GM12878 (cell line): ENCODE data around the gene MYO1E. TPM values are rescaled to one million over a fixed set of nuclear protein-coding genes. Genes with fewer than 3 reads are reported as not detected.

Experiments used
- ATF7 ChIP-seq: fragments of 450-650 bp; IDR thresholded peaks from 2 replicates; pipeline ENCODE4 v1.6.1; 2016; ENCODE audit warnings: low read depth, mild to moderate bottlenecking
- BHLHE40 ChIP-seq, 2 experiments: fragments of 450-650 bp in 1 of 2; IDR thresholded peaks; 2 replicates each; pipeline ENCODE4 v1.6.1; 2011 to 2017; ENCODE audit warnings: low read depth in 2 of 2, borderline replicate concordance in 1 of 2, improper control_type of control experiment in 1 of 2, low read length in 1 of 2, mild to moderate bottlenecking in 1 of 2
- CUX1 ChIP-seq: IDR thresholded peaks from 2 replicates; pipeline ENCODE4 v1.6.1; 2012; ENCODE audit warnings: improper control_type of control experiment, low read depth, low read length; ENCODE audit not compliant: insufficient replicate concordance
- EP300 ChIP-seq, 2 experiments: fragments of 150-350 bp in 1 of 2; IDR thresholded peaks; 2 replicates each; pipeline ENCODE4 v1.6.1; 2011 to 2012; ENCODE audit warnings: low read depth in 2 of 2, low read length in 2 of 2, borderline replicate concordance in 1 of 2, improper control_type of control experiment in 1 of 2, inconsistent platforms in 1 of 2; ENCODE audit not compliant: control insufficient read depth in 1 of 2
- HDAC2 ChIP-seq: fragments of 200-600 bp; sonication (generic); IDR thresholded peaks from 2 replicates; pipeline ENCODE4 v1.6.1; 2017
- IKZF2 ChIP-seq, 2 experiments: fragments of 450-650 bp; IDR thresholded peaks; 2 replicates each; pipeline ENCODE4 v1.6.1; 2017; ENCODE audit warnings: mild to moderate bottlenecking in 2 of 2, moderate library complexity in 2 of 2
- JUND ChIP-seq: IDR thresholded peaks from 2 replicates; pipeline ENCODE4 v1.6.1; 2012; ENCODE audit warnings: low read depth, mild to moderate bottlenecking, low read length, improper control_type of control experiment, moderate library complexity
- MEF2B ChIP-seq: fragments of 450-650 bp; IDR thresholded peaks from 2 replicates; pipeline ENCODE4 v1.6.1; 2018; ENCODE audit warnings: mild to moderate bottlenecking, moderate library complexity; ENCODE audit not compliant: partially characterized antibody, poor library complexity, severe bottlenecking
- MTA3 ChIP-seq: IDR thresholded peaks from 2 replicates; pipeline ENCODE4 v1.6.1; 2012; ENCODE audit warnings: low read length, inconsistent platforms, borderline replicate concordance
- NR2F1 ChIP-seq: fragments of 450-650 bp; conservative IDR thresholded peaks from 2 replicates; pipeline ENCODE4 v1.6.1; 2017; ENCODE audit warnings: mild to moderate bottlenecking
- RAD51 ChIP-seq: fragments of 450-650 bp; IDR thresholded peaks from 2 replicates; pipeline ENCODE4 v1.6.1; 2016; ENCODE audit warnings: moderate library complexity, mild to moderate bottlenecking, inconsistent platforms
- RCOR1 ChIP-seq: conservative IDR thresholded peaks from 2 replicates; pipeline ENCODE4 v1.6.1; 2012; ENCODE audit warnings: low read depth, low read length, improper control_type of control experiment
- SKIL ChIP-seq: fragments of 450-650 bp; IDR thresholded peaks from 2 replicates; pipeline ENCODE4 v1.6.1; 2017; ENCODE audit warnings: mild to moderate bottlenecking, low read depth, inconsistent platforms; ENCODE audit not compliant: poor library complexity, severe bottlenecking
- SREBF2 ChIP-seq: IDR thresholded peaks from 2 replicates; pipeline ENCODE4 v1.6.1; 2012; ENCODE audit warnings: mild to moderate bottlenecking, low read length
- TCF12 ChIP-seq: IDR thresholded peaks from 2 replicates; pipeline ENCODE4 v1.6.1; 2011; ENCODE audit warnings: low read depth, mild to moderate bottlenecking, low read length
- polyA plus RNA-seq, 11 experiments: library from polyadenylated mRNA; depleted of rRNA in 4 of 11; unstranded in 6 of 11; stranded (reverse) in 5 of 11; fragments of >200 nt; fragmentation: Nextera tagmentation in 4 of 11; fragmentation: Illumina TruSeq in 1 of 11; extraction: Ambion mirVana in 4 of 11; extraction: Trizol in 1 of 11; gene quantifications; 1 replicate in 1 of 11; 2 replicates in 10 of 11; pipeline versions ENCODE4 v1.2.1 to v1.2.3, GENCODE V29; 2011 to 2016; ENCODE audit warnings: inconsistent platforms in 2 of 11, missing spikeins in 2 of 11, low read depth in 1 of 11
- total RNA-seq, 4 experiments: library from RNA; depleted of rRNA in 3 of 4; stranded (reverse); fragments of >200 nt in 3 of 4; fragmentation: Illumina TruSeq in 1 of 4; extraction: Trizol in 1 of 4; gene quantifications; 2 replicates each; pipeline versions ENCODE4 v1.2.1 to v1.2.3, GENCODE V29; 2013 to 2021
- TF ChIP-seq, protein P1 (sequence below): fragments of 450-650 bp; IDR thresholded peaks from 2 replicates; pipeline ENCODE4 v1.6.1; 2016; ENCODE audit warnings: mild to moderate bottlenecking
- TF ChIP-seq, protein P2 (sequence below): IDR thresholded peaks from 2 replicates; pipeline ENCODE4 v1.6.1; 2011; ENCODE audit warnings: mild to moderate bottlenecking, low read depth, low read length, moderate library complexity; ENCODE audit not compliant: insufficient replicate concordance
- TF ChIP-seq, protein P3 (sequence below): fragments of 150-350 bp; IDR thresholded peaks from 2 replicates; pipeline ENCODE4 v1.6.1; 2014; ENCODE audit warnings: mild to moderate bottlenecking, low read depth, low read length

Gene MYO1E
- total and polyA plus RNA-seq, 10 of the 15 experiments (the other 5 are each of a cell fraction or from before 2014, with no cell fraction given): 10.3 to 266 (median 64.9) TPM

DNA sequence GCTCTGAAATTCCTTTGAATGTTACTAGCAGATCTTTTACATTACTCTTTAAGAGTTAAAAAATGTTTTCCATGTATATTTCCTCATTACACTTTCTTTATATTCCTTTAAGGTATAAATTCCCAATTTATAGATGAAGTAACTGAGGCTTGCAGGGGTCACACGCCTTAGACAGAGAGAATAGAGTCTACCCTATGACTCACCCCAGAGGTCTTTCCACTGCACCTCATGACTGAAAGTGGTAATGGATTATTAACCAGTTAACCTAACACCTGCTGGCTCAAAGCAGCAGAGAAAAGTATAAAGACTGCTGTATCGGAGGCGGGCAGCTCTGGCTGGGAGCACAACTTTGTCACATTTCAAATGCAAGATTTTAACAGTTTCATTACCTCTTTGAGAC, 128.3 kb downstream of the MYO1E start (continued):
- TF ChIP-seq CUX1 (peak; percentile 60), HDAC2 (no peak), SREBF2 (no peak), SKIL (peak; percentile 81), JUND (peak; percentile 47; the same call in 1 of the 2 replicates), MEF2B (peak; percentile 31), ATF7 (peak; percentile 92), NR2F1 (peak; percentile 91), EP300 (IDR thresholded peaks at IDR 0.05; ENCODE audit: borderline replicate concordance in 1 of 2, control insufficient read depth in 1 of 2, low read depth in 2 of 2, low read length in 2 of 2) (peak; percentile 91 to 92), BHLHE40 (IDR thresholded peaks at IDR 0.05; ENCODE audit: borderline replicate concordance in 1 of 2, low read depth in 2 of 2, low read length in 1 of 2) (peak; percentile 56 to 68; a peak in 2 of 4 replicates), IKZF2 (IDR thresholded peaks at IDR 0.05) (peak; percentile 61 to 63; a peak in 3 of 4 replicates), RCOR1 (peak; percentile 55; the same call in 1 of the 2 replicates), TCF12 (peak; percentile 86; the same call in 1 of the 2 replicates), RAD51 (peak; percentile 86), MTA3 (no peak)
- TF ChIP-seq, protein P1, sequence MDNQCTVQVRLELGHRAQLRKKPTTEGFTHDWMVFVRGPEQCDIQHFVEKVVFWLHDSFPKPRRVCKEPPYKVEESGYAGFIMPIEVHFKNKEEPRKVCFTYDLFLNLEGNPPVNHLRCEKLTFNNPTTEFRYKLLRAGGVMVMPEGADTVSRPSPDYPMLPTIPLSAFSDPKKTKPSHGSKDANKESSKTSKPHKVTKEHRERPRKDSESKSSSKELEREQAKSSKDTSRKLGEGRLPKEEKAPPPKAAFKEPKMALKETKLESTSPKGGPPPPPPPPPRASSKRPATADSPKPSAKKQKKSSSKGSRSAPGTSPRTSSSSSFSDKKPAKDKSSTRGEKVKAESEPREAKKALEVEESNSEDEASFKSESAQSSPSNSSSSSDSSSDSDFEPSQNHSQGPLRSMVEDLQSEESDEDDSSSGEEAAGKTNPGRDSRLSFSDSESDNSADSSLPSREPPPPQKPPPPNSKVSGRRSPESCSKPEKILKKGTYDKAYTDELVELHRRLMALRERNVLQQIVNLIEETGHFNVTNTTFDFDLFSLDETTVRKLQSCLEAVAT: peak; percentile 43; the same call in 1 of the 2 replicates
- TF ChIP-seq, protein P2, sequence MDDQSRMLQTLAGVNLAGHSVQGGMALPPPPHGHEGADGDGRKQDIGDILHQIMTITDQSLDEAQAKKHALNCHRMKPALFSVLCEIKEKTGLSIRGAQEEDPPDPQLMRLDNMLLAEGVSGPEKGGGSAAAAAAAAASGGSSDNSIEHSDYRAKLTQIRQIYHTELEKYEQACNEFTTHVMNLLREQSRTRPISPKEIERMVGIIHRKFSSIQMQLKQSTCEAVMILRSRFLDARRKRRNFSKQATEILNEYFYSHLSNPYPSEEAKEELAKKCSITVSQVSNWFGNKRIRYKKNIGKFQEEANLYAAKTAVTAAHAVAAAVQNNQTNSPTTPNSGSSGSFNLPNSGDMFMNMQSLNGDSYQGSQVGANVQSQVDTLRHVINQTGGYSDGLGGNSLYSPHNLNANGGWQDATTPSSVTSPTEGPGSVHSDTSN: no peak
- TF ChIP-seq, protein P3, sequence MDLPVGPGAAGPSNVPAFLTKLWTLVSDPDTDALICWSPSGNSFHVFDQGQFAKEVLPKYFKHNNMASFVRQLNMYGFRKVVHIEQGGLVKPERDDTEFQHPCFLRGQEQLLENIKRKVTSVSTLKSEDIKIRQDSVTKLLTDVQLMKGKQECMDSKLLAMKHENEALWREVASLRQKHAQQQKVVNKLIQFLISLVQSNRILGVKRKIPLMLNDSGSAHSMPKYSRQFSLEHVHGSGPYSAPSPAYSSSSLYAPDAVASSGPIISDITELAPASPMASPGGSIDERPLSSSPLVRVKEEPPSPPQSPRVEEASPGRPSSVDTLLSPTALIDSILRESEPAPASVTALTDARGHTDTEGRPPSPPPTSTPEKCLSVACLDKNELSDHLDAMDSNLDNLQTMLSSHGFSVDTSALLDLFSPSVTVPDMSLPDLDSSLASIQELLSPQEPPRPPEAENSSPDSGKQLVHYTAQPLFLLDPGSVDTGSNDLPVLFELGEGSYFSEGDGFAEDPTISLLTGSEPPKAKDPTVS: no peak
